K562 (cell line): ENCODE data around the gene PTPRF.

Experiments
- BACH1 ChIP-seq: fragments of 200-800 bp; sonication (Bioruptor generic); IDR thresholded peaks from 2 replicates; pipeline ENCODE4 v1.6.1; 2016; ENCODE audit warnings: missing genetic modification characterization, missing compliant biosample characterization
- CEBPB ChIP-seq: fragments of 450-650 bp; IDR thresholded peaks from 2 replicates; pipeline ENCODE4 v1.6.1; 2016; ENCODE audit warnings: missing genetic modification characterization, missing compliant biosample characterization
- CTCF ChIP-seq, 3 experiments: IDR thresholded peaks in 2 of 3; conservative IDR thresholded peaks in 1 of 3; 2 replicates each; pipeline ENCODE4 v1.5.1; 2011 to 2012; ENCODE audit warnings: low read length in 3 of 3, mild to moderate bottlenecking in 3 of 3, control low read depth in 2 of 3, improper control_type of control experiment in 1 of 3, inconsistent platforms in 1 of 3, low read depth in 1 of 3, mixed read lengths in 1 of 3, moderate library complexity in 1 of 3; ENCODE audit not compliant: insufficient read depth in 2 of 3
- DACH1 ChIP-seq: fragments of 450-650 bp; IDR thresholded peaks from 2 replicates; pipeline ENCODE4 v1.6.1; 2018; ENCODE audit not compliant: partially characterized antibody
- EZH2 ChIP-seq: IDR thresholded peaks from 2 replicates; pipeline ENCODE4 v1.6.1; 2012; ENCODE audit warnings: low read depth, mild to moderate bottlenecking, inconsistent platforms, low read length, borderline replicate concordance
- HIVEP1 ChIP-seq: fragments of 250-450 bp; sonication (Bioruptor Pico); IDR thresholded peaks from 2 replicates; pipeline ENCODE4 v1.4.0; 2020; ENCODE audit warnings: mild to moderate bottlenecking
- MYC ChIP-seq, 2 experiments: fragments of 250-450 bp in 1 of 2; sonication (Bioruptor Pico) in 1 of 2; IDR thresholded peaks; 2 replicates each; pipeline versions ENCODE4 v1.5.1 to v1.6.1; 2012 to 2021; ENCODE audit warnings: low read depth in 2 of 2, borderline replicate concordance in 1 of 2, improper control_type of control experiment in 1 of 2, low read length in 1 of 2, mild to moderate bottlenecking in 1 of 2, moderate library complexity in 1 of 2
- NFYB ChIP-seq: IDR thresholded peaks from 2 replicates; pipeline ENCODE4 v1.6.1; 2011; ENCODE audit warnings: mild to moderate bottlenecking, moderate library complexity; ENCODE audit not compliant: insufficient read length; ENCODE audit errors: extremely low read depth
- POLR2A ChIP-seq: fragments of 450-650 bp; conservative IDR thresholded peaks from 2 replicates; pipeline ENCODE4 v1.6.1; 2016
- POLR3A ChIP-seq: IDR thresholded peaks from 2 replicates; pipeline ENCODE4 v1.6.1; 2011; ENCODE audit warnings: borderline replicate concordance, mild to moderate bottlenecking, moderate library complexity; ENCODE audit not compliant: insufficient read length, insufficient read depth; ENCODE audit errors: extremely low read depth
- SRSF1 ChIP-seq: fragments of 200-400 bp; formaldehyde crosslinking; IDR thresholded peaks from 2 replicates; pipeline ENCODE4 v1.6.1; 2017; ENCODE audit warnings: mild to moderate bottlenecking, low read depth, low read length, moderate library complexity
- ZNF398 ChIP-seq: fragments of 250-450 bp; sonication (Bioruptor Pico); IDR thresholded peaks from 2 replicates; pipeline ENCODE4 v1.8.0; 2021; ENCODE audit warnings: moderate library complexity, mild to moderate bottlenecking, inconsistent platforms

GRCh38 chr1:43541721-43542401 is 11.2 kb downstream of the PTPRF start:
- no peak for TF ChIP-seq EZH2
- TF ChIP-seq DACH1, result no peak
- no peak for TF ChIP-seq POLR2A
- TF ChIP-seq CTCF (IDR thresholded peaks at IDR 0.05 in 2 of 3, conservative IDR thresholded peaks at IDR 0.05 in 1 of 3; ENCODE audit: insufficient read depth in 2 of 3, low read depth in 1 of 3, low read length in 3 of 3), result no peak
- no peak for TF ChIP-seq SRSF1
- TF ChIP-seq MYC (IDR thresholded peaks at IDR 0.05; ENCODE audit: low read depth, low read length), result no peak
- no peak for TF ChIP-seq MYC (CRISPR knock-in tag; IDR thresholded peaks at IDR 0.05; ENCODE audit: borderline replicate concordance, low read depth)
- TF ChIP-seq POLR3A, result no peak
- no peak for TF ChIP-seq CEBPB (tag)
- TF ChIP-seq ZNF398 (CRISPR knock-in tag), result no peak
- TF ChIP-seq NFYB, result no peak
- no peak for TF ChIP-seq HIVEP1 (CRISPR knock-in tag)
- TF ChIP-seq BACH1 (tag), result no peak
